GM21526 (cell line): ENCODE measurements around the gene SUPT20HL2.
"Not testable (repeated sequence)": the region's sequence is repeated elsewhere in the genome, so short reads cannot be mapped to it uniquely, and the experiment has no call there.

Source experiments
- ATAC-seq: cut with Tn5 transposase; IDR thresholded peaks from one replicate; pipeline ENCODE4 v1.9.1; 2021; ENCODE audit warnings: moderate library complexity; ENCODE audit not compliant: unreplicated experiment, low FRiP score

Gene SUPT20HL2

DNA sequence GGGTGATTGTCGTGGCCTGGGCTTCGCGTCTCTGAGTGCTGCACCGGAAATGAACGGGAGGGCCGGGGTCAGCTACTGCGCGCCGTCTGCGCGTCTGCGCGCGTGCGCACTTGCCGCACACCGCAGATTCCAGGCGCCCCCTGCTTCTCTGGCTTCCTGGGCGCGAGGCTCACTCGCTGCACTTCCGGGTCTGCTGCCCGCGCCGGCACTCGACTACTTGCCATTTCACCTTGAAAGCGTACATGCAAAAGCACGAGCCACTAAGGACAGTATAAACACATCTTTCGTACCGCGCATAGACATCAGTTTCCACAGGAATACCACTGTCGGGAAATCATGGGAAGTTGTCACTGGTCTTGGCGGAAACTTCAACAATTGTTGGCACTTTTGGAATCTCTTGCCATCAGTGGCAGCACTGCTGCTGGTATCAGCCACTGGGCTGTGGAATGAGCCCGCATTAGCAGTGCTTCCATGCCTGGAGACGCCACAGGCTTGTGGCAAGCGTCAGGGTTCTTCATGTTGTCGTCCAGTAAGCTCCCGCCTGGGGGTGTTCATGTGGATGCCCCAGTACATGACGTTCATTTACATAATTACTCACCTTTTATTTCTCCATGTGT lies at the start of gene SUPT20HL2:
SUPT20HL2 (minus strand) TSS at position 51 of the 617 bp plus-strand sequence. CDS start 754 bp downstream, outside the sequence.
- no peak for ATAC-seq

DNA sequence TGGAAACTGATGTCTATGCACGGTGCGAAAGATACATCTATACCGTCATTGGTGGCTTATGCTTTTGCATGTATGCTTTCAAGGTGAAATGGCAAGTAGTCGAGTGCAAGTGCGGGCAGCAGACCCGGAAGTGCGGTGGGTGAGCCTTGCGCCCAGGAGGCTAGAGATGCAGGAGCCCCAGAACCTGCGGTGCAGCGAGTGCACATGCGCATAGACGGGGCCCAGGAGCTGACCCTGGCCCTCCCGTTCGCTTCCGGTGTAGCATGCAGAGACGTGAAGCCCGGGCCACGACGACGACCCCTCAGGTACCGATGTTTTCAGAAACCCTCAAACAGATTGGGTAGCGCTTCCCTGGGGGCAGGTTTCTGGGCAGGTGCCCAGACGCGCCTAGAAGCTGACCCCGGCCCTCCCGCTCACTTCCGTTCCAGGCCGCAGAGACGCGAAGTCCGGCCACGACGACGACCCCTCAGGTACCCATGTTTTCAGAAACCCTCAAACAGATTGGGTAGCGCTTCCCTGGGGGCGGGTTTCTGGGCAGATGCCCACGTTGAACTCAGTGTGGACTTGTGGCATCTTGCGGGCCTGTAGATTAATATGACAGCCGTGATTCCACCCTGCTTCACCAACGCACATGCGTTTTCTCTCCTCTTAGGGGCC lies 48.3 kb upstream of the SUPT20HL2 start:
- not testable (repeated sequence) for ATAC-seq

DNA sequence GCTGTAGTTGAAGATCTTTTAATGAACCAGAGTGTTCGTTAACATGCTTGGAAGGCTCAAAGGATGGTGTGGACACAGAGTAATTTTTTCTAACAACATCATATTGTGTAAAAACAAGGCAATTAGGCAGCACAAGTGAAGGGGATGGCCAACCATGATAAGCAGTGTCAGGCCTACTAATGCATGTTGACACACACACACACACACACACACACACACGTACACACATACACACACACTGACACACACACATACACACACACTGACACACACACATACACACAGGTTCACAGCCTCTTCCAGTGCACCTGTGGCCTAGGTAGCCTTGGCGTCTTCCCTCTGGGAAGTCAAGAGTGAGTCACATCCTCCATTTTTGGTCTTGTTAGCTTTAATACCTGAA lies 46.4 kb upstream of the SUPT20HL2 start, which contains the start of gene SUPT20HL1:
SUPT20HL1 (plus strand) TSS at position 368 of the 400 bp plus-strand sequence. CDS start 2,122 bp downstream, outside the sequence.
- ATAC-seq = no peak

DNA sequence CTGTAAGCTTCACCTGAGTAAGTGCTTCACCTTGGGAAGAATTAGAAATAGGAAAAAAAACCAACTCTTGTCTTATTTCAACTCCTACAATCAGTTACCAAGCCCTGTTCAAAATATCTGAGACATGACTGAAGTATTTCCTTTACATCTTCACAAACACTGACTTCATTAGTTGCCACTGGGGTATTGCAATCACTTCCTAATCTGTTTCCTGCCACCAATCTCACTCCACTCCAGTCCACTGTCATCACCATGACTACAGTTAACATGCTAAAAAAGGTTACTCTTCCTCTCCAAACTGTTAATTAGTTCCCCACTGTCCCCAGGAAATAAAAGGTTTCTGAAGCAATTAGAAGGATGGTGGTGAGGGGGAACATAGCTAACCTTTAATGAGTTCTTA lies 43.2 kb upstream of the SUPT20HL2 start:
- no peak for ATAC-seq

DNA sequence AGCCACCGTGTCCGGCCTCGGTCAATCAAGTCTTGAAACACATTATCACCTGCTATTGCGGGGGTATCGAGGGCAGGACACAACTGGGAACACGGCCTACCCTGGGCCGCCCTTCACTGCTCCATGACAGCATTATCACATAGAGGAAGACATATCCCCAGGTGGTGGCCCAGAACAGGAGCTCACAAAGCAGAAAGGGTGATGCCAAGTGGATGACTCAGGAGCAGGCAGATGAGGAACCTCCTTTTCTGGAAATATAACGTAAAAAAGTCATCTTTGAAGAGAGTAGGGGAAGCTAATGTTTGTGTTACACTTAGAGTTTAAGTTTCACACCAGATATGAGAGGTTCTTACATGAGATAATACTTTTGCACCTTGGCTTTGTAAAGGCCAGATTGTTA lies 41.2 kb upstream of the SUPT20HL2 start:
- ATAC-seq = no peak

DNA sequence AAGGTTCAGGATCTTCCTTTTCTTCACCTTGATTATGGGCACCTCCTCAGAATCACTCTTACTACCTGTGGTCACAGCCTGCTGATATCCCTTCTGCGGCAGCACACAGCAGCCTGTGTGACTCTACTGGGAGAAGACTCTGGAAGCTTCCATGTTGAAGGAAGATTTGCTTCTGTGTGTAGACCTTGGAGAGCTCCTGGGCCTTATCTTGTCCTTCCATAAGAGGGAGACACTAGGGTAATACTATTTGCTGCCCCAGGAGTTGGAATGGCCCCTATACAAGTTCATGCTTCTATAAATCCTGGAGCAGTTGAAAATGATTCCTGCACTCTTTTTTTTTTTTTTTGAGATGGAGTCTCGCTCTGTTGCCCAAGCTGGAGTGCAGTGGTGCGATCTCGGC lies 36.3 kb upstream of the SUPT20HL2 start:
- ATAC-seq = no peak

DNA sequence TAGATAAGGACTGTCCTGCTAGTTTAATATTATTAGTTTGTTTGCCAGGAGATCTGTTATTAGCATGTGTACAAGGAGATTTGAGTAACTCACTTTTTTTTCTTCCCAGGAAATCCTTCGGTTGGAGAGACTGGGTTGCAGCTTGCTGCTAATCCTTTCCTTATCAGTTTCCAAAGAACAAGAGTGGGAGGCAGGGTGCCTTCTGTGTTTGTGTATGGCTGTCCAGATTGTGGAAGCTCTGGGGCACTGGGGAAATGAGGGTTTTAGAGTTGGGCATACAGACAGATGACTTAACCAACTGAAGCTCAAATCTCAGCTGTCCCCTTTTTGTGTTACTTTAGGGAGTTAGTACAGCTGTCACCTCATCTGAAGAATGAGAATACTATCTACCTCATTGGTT lies 34.0 kb upstream of the SUPT20HL2 start:
- ATAC-seq = no peak

DNA sequence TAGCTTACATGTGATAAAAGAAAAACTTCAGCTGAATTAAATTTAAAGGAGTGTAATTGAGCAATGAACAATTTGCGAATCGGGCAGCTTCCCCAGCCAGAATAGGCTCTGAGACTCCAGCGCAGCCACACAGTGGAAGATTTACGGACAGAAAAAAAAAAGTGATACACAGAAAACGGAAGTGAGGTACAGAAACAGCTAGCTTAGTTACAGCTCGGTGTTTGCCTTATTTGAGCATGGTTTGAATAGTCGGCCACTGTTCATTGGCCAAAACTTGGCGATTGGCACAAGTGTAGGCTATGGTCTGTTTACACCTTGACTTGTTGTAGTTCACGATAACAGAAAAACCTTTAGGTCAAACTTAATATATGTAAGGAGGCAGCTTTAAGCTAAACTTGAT lies 29.9 kb upstream of the SUPT20HL2 start:
- ATAC-seq = no peak

DNA sequence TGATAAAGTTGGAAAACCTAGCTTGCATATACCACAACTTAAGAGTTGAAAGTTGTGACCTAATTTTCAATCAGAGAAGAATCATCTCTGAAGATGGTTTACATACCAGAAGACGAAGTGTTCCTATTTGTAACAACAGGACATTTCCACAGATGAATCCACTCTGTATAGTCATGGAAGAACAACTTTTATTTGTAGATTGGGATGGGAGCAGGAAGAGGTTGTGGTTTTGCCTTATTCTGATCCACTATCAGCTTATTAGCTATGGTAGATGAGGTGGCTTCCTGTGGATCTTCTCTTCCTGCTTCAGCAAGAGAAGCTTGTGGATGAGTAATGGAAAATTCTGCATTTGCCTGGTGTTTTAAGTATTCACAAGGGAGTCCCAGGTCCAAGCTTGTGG lies 27.9 kb upstream of the SUPT20HL2 start:
- ATAC-seq = no peak

DNA sequence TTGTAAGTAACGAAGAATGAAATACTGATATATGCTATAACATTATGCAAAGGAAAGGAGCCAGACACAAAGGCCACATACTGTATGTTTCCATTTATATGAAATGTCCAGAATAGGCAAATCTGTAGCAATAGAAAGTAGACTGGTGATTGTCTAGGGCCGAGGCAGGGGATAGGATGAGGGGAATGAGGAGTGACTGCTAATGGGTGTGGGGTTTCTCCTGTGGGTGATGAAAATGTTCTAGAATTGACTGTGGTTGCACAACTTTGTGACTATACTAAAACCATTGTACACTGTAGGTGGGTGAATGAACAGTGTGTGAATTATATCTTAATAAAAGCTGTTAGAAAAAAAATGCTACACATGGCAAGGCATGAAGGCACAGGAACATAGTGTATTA lies 26.6 kb upstream of the SUPT20HL2 start:
- ATAC-seq = no peak

DNA sequence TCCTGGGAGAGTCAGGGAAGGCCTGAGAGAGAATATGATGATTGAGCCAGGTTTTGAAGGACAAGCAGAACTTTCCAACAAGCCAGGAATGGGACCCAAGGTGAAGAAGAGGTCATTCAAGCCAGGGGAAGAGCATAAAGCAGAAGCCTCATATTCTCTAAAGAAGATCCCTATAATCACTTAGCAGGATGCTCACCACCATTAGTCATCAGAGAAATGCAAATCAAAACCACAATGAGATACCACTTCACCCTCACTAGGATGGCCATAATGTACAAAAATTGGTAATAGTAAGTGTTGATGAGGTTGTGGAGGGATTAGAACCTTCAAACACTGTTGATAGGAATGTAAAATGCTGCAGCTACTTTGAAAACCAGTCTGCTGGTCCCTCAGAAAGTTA lies 26.0 kb upstream of the SUPT20HL2 start:
- no peak for ATAC-seq

DNA sequence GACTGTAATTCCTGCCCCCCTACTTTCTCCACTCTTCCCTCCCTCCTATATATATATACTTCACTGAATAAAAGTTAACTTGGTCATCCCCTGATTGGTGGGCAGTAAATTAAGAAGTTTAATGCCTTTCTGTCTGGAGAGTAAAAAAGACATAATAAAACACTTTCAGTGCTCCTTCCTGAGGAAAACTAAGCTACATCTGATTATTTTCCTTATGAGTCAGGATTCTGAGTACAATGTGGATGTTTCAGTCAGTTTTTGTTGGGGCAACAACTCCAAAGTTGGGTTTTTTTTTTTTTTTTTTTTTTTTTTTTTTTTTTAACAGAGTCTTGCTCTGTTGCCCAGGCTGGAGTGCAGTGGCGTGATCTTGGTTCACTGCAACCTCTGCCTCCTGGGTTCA lies 22.0 kb upstream of the SUPT20HL2 start:
- ATAC-seq = no peak

DNA sequence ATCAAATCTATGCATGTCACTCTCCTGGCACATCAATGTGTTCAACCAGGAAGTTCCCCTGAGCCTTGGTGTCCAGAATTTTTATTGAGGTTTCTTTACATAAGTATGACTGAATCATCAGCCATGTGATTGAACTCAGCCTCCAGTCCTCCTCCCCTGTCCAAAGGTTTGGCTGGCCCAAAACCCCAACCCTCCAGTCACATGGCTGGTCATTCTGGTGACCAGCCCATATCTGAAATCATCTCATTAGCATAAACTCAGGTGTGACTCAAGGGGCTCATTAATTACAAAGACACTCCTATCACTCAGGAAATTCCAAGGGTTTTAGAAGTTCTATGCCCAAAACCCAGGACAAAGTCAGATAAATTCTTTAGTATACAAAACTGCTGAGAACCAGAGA lies 20.6 kb upstream of the SUPT20HL2 start:
- ATAC-seq = no peak

DNA sequence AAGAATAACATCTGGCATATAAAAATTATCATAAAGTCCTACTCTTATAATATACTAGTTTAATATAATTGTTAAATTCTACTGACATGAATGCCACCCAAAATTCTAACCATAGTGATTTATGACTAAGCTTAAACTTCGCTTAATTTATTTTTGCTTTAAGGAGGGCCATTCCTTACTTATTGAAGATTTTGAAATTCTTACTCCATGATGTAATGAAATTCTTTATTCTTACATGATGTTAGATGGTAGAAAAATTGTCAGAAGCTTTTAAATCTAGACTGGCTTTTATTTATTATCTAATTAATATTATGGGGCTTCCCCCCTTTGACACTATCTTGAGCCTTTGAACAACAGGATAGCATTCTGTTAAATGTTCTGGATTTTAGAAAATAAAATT lies 19.5 kb upstream of the SUPT20HL2 start:
- no peak for ATAC-seq

DNA sequence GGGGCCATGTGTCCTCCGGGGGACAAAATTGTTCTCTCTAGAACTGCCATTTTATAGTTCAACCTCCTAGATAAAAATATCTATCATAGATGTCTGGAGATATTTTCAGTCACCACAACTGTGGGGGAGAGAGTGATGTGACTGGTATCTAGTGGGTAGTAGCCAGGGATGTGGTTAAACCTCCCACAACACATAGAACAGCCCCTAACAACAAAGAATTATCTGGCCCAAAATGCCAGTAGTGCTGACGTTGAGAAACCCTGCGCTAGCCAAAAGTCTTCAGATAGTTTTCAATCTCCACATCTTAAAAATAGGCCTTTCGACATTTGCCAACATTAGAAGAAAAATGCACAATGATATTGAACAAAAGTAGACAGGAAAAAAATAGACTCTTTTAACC lies 19.0 kb upstream of the SUPT20HL2 start:
- ATAC-seq = no peak

DNA sequence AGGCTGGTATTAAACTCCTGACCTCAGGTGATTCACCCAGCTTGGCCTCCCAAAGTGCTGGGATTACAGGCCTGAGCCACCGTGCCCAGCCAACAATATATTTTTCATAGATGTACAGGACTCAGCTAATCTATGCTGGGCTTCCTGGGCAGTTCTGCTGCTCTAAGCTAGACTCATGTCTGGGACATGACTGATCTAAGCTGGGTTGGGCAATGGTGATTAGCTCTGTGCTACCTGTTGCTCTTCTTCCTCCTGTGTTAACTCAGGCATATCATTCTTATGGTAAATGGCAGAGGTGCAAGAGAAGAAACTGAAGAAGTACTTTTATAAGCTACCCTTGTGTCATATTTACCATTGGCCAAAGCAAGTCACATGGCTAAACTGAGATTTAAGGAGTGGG lies 11.4 kb upstream of the SUPT20HL2 start:
- no peak for ATAC-seq

DNA sequence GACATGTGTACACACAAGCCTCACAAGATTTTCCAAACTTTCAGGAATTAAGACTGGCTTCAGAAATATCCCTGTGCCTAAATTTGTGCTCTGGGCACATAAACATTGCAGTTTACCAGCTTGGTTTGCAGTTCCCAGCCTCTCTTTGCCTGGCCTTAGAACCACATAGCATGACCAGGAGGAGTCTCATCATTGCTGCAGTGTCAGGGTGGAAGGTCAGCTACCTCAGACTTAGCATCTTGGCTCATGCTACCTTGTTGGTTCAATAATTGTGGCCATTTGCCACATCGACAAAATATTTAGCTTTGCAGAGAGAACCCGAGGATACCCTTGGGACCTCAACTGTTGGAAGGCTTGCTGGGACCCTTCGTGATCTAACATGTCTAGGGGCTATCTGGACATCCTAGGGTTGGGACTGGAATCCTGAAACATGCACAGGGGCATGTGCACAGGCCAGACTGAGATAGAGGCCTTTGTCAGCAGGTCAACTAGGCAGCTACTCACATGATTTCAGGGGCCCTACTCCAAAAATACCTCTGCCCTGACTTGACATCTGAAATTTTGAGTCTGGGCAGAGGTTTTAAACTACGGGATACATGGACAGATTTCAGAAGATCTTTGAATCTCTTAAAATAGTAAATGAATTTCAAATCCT lies 8.0 kb upstream of the SUPT20HL2 start:
- ATAC-seq = no peak

DNA sequence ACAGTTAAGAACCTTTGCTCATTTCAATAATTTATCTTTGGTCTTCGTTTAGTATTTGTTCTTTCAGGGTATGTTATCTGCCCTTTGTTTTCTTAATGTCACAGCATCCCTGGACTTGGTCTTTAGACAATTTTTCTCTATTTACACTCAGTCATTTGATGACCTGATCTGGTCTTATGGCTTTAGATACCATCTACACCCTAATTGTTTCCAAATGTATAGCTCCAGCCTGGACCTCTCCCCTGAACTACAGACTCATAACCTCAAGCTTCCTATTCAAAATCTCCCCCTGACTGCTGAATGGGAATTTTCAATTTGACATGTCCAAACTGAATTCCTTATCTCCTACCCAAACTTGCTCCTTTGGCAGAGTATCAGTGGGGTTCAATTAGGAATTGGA lies 3.7 kb upstream of the SUPT20HL2 start:
- no peak for ATAC-seq

DNA sequence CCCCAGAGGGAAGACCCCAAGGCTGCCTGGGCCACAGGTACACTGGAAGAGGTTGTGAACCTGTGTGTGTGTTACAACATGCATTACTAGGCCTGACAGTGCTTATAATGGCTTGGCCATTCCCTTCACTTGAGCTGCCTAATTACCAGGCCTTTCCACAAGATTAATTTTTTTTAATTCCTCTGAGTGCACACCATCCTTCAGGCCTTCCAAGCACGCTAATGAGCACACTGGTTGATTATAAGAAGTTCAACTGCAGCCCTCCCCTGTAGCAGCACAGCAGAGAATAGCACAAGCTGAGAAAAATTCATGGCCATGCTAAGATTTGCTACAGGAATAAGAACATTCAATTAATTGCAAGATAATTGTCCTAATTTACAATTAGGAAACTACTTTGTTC lies 2.2 kb upstream of the SUPT20HL2 start:
- no peak for ATAC-seq

DNA sequence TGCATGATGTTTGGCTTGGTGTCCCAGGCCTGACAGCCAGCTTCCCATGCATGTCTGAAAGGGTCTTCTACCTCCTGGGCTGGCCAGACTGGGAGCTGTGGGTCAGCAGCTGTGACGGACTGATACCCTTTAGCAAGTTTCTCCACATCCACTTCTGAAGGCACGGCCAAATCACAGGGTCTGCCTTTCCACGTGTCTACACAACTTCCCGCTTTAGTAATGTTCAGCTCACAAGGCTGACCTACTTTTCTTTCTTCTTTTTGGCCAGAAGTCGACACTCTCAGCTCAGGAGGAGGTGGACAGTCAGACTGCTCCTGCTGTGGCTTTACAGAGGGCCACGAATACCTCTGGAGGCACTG lies 1.6 kb downstream of the SUPT20HL2 start:
- not testable (repeated sequence) for ATAC-seq

DNA sequence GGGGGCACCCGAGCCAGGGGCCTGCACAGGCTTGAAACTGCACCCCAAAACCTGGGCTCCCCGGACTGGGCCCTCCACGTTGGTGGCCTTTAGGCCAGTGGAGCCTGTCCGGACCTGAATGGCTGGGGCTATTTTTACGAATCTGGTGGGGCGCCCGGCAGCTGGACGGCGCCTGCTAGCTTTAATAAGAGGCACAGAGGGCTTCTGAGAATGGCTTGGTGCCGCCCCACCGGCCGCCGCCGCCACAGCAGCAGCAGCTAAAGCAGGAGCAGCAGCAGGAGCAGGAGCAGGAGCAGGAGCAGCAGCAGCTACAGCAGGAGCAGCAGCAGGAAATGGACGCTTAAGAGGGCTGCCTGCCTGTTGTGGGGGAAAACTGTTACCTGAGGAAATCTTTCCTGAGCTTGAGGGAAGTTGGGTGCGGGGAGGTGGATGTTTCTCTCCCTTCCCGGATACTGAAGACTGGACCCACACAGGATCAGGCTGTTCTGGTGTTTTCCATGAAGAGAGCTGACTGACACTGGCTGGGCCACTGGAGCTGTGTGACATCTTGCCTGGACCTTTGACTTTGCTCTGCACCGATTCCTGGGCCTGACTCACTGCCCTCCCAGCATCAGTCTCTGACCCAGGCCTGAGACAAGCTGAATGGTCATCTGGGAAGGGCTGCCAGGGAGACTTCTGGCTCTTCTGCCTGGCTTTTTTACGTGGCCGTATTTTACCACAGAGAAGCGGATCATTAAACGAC lies 2.2 kb downstream of the SUPT20HL2 start:
- not testable (repeated sequence) for ATAC-seq
